H4 (cell line): ENCODE measurements around the gene LRRC53. TPM values are rescaled to one million over a fixed set of nuclear protein-coding genes. Genes with fewer than 3 reads are reported as not detected.

Experiments
- DNase-seq: peaks from one replicate; pipeline ENCODE4 v3.0.0-alpha.2; 2015; ENCODE audit warnings: low spot score
- total RNA-seq: library from RNA; depleted of rRNA; stranded (reverse); fragments of >200 nt; shearing (Covaris generic); gene quantifications from 2 replicates; pipeline ENCODE4 v1.2.3, GENCODE V29; 2014; rRNA removed

Gene LRRC53
- total RNA-seq, 1 experiment from 2014 or later = not detected

GRCh38 chr1:74432325-74432724, 80.1 kb downstream of the LRRC53 start:
- no peak for DNase-seq

DNA sequence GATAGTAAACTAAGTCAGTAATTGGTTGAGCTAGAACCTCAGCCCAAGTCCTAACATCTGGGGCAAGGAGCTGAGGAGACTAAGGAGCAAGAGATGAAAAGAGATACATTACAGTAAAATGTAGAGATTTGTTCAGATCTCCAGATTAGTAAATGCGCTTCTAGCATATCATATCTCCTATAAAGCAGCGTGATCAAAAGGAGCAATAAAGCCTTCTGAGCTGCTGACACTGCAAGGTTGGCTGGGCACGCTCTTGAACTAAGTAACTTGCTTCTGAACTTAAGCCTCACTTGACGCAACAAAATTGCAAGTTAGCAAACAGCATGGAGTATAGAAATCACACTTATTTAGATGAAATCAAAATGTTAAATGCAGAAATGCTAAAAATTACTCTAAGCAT, 80.9 kb downstream of the LRRC53 start:
- no peak for DNase-seq

DNA sequence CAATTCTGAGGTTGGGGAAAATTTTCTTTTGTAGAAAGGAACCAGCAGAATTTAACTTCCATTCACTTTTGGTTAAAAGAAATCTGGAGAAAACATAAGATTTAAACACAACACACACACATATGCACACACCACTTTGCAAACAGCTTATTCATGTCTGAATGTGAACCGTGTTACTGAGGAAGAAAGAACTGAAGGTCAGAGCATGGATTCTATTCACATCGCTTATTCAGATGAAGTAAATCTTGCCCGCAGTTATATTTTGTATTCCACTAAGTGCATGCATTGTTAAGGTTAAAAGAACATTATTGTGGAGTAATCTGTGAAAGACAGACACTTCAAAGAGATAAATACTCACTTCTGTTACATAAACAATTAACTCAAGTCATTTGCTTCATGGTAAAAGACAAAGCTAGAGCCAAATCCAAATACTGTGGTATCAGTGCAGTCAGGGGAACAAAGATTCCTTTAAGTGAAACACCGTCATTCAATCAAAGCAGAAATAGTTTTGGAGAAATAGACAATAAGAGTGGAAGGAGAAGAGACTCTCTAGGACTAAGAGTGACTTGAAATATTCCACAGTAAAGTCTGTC, 82.0 kb downstream of the LRRC53 start:
- no peak for DNase-seq

DNA sequence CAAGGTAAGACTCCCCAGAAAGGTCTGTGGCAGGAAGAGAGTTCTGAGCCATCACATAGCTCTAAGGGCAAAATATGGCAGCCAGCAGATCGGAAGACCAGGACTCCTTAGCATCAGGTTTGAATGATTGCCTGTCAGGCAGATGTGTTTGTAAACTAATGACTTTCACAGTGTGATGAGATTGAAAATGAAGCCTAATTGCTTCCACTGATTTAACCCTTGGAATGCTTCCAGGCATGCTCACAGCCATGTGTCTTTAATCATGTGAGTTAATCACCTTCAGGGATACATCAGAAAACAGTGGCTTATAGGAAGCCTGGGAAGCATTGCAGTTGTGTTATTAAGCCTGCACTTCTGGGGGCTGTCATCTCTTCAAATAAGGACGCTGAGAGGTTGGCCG, 82.8 kb downstream of the LRRC53 start:
- no peak for DNase-seq

DNA sequence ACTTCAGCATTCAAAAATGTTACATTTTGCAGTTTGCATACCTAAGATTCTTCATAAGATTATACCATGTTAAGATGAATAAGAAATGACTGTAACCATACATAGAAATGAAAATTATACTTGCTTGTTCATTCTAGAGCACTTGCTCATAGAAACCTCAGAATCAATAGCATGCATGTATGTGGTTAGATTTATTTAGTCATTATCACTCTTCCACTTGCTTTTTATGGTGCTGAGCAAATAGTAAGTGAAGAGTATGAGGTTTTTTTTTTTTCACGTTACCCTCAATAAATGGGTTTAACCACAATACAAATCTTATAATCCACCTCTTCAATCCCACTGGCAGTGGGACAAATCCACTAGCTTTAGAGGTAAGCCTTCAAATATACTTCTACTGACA, 84.7 kb downstream of the LRRC53 start:
- DNase-seq = peak; percentile 12

DNA sequence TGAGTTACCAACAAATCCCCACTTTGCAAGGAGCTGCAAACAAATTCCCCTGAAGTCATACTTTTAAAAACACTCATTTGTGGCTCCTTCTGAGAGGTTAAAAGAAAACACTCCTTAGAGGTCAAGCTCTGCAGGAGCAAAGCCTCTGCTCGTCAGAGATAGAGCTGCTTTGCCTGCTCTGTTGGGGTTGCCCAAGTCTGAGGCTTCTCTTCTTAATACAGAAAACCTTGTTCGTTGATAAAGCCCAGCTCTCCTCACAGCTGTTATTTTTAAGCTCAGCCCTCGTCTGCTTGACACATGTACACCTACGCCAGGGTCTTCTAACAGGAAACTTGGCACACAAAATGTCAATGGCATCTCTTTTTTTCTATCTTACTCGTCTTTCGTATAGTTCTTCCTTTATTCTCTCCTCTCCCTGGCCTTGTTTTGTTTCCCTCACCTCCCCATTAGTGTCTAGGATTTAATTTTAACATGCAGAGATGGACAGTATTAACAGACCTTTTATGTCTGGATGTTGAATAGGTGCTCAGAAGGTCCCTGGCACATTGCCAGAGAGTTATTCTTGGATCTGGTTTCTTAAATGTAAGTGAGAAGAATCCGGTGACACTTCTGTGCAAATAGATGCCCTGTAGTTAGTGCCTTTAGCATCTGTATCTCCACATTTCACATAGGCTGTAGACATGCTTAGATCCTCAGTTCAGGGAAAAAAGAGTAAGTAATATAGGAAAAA, 86.0 kb downstream of the LRRC53 start:
- no peak for DNase-seq

GRCh38 chr1:74425676-74426075, 86.7 kb downstream of the LRRC53 start:
- no peak for DNase-seq

- no peak for DNase-seq
Measured at GRCh38 chr1:74423471-74423870, 88.9 kb downstream of the LRRC53 start.

- DNase-seq = no peak
Measured at GRCh38 chr1:74422421-74423292, 89.8 kb downstream of the LRRC53 start.

DNA sequence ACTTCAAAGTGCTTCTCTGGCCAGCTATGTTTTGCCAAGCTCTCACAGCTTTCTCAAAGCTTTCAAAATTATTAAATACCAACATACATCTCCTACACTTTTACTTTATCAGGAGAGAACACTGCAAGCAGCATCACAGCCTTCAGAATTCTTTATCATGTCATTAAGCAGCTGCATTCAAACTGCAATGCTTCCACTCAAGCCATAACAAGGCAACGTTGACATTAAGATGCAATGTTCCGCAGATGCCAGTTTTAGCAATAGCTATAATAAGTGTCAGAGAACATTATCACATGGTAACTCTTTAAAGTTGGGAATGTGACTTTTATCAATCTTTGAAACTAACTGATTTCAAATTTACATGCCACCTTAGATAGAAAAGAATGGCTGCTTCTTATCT, 91.9 kb downstream of the LRRC53 start:
- no peak for DNase-seq

Other genes with a start within 250 kb of the LRRC53 start
- 0.29 TPM in 1 of 2 replicates, not detected in the other for gene ERICH3, start 161.2 kb upstream of the LRRC53 start, total RNA-seq
- 49.8 and 77.3 TPM in 2 replicates for gene CRYZ, start 220.4 kb upstream of the LRRC53 start, total RNA-seq
- gene TYW3, start 220.5 kb upstream of the LRRC53 start, total RNA-seq = 28.0 and 44.9 TPM in 2 replicates